ENCODE results near the gene SLC1A1. TPM values are rescaled to one million over a fixed set of nuclear protein-coding genes. Genes with fewer than 3 reads are reported as not detected.

The SLC1A1 gene
- total RNA-seq, 6 donors from 2014 or later, result 16.8 to 62.5 (median 40.6) TPM

- DNase-seq (no peak), ATAC-seq (ENCODE audit: low FRiP score in 2 of 2) (no peak)
- TF ChIP-seq EP300 (IDR thresholded peaks at IDR 0.05) (no peak), POLR2A (IDR thresholded peaks at IDR 0.05) (no peak), POLR2AphosphoS5 (IDR thresholded peaks at IDR 0.05) (no peak), CTCF (IDR thresholded peaks at IDR 0.05) (no peak)
- Histone ChIP-seq H3K9me3 (no peaks in the 10 kb centered on the region), H3K4me3 (no peak overlapping the region), H3K4me1 (no peaks in the 10 kb centered on the region), H3K27me3 (no peaks in the 10 kb centered on the region), H3K27ac (no peak overlapping the region), H3K36me3 (peaks cover 0 to 9% (median 3%) of the 10 kb centered on the region in 4 donors)
- 75 to 87% methylated on average over 4 of the region's 4 CpGs for WGBS, 2 donors
Measured at GRCh38 chr9:4573176-4573575, 82.9 kb downstream of the SLC1A1 start.

- Histone ChIP-seq H3K4me3 (no peak overlapping the region), H3K4me1 (no peaks in the 10 kb centered on the region), H3K27me3 (no peaks in the 10 kb centered on the region), H3K9me3 (no peaks in the 10 kb centered on the region), H3K27ac (no peak overlapping the region), H3K36me3 (peaks cover 0 to 9% (median 3%) of the 10 kb centered on the region in 4 donors)
- no peak for ATAC-seq (ENCODE audit: low FRiP score in 2 of 2)
- 90 to 93% methylated on average over 5 of the region's 5 CpGs for WGBS, 2 donors
- DNase-seq, result no peak
- no peak for TF ChIP-seq CTCF (IDR thresholded peaks at IDR 0.05)
- no peak for TF ChIP-seq EP300 (IDR thresholded peaks at IDR 0.05)
Measured at GRCh38 chr9:4573634-4574389, 83.5 kb downstream of the SLC1A1 start.

- WGBS, 2 donors, result 77 to 92% methylated on average over 5 to 7 of the region's 7 CpGs
- peaks cover 0 to 9% (median 3%) of the 10 kb centered on the region in 4 donors for H3K36me3 ChIP-seq
- no peak for DNase-seq
- TF ChIP-seq CTCF (IDR thresholded peaks at IDR 0.05) (no peak), POLR2A (IDR thresholded peaks at IDR 0.05) (no peak)
- no peaks in the 10 kb centered on the region for H3K27me3 ChIP-seq
- no peak for ATAC-seq (ENCODE audit: low FRiP score in 2 of 2)
- no peak overlapping the region for H3K27ac ChIP-seq
- no peak overlapping the region for H3K4me3 ChIP-seq
- H3K9me3 ChIP-seq, result no peaks in the 10 kb centered on the region
- no peaks in the 10 kb centered on the region for H3K4me1 ChIP-seq
Measured at GRCh38 chr9:4574657-4575243, 84.5 kb downstream of the SLC1A1 start.

DNA sequence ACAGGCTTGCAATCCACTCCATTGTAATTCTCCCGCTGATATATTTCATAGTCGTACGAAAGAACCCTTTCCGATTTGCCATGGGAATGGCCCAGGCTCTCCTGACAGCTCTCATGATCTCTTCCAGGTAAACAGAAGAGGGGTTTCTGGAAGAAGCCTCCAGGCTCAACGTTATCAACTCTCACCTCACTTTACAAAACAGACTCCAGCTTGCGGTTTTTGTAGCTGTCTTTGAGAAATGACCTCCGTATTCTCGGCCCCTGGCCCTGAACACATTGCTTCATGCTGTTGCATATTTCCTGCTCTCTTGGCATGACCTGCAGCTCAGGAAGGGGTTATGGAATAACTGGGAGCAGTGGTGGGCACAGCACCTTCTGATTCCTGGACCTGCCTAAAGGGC, 85.7 kb downstream of the SLC1A1 start:
- ATAC-seq (ENCODE audit: low FRiP score in 2 of 2) (no peak), DNase-seq (no peak)
- Histone ChIP-seq H3K4me1 (no peaks in the 10 kb centered on the region), H3K9me3 (no peaks in the 10 kb centered on the region), H3K4me3 (no peak overlapping the region), H3K27ac (no peak overlapping the region), H3K36me3 (peaks cover 0 to 9% (median 3%) of the 10 kb centered on the region in 4 donors), H3K27me3 (no peaks in the 10 kb centered on the region)
- WGBS, 2 donors, result 83 to 85% methylated on average over 8 of the region's 8 CpGs
- TF ChIP-seq POLR2AphosphoS5 (IDR thresholded peaks at IDR 0.05), result no peak
- no peak for TF ChIP-seq EP300 (IDR thresholded peaks at IDR 0.05)
- no peak for TF ChIP-seq CTCF (IDR thresholded peaks at IDR 0.05)
- TF ChIP-seq POLR2A (IDR thresholded peaks at IDR 0.05), result no peak

DNA sequence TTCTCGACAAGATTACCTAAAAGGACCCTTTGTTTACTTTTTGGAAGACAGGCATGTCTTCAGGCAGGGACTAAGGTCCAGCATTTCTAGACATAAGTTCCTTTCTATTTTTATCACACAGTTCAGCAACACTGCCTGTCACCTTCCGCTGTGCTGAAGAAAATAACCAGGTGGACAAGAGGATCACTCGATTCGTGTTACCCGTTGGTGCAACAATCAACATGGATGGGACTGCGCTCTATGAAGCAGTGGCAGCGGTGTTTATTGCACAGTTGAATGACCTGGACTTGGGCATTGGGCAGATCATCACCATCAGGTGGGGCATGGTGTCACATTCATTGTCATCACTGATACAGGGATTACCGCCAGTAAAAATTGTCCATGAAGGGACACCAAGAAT, 86.2 kb downstream of the SLC1A1 start:
- Histone ChIP-seq H3K27ac (no peak overlapping the region), H3K4me1 (no peaks in the 10 kb centered on the region), H3K36me3 (peaks cover 0 to 9% (median 3%) of the 10 kb centered on the region in 4 donors), H3K4me3 (no peak overlapping the region), H3K27me3 (no peaks in the 10 kb centered on the region), H3K9me3 (no peaks in the 10 kb centered on the region)
- TF ChIP-seq CTCF (IDR thresholded peaks at IDR 0.05) (no peak), POLR2AphosphoS5 (IDR thresholded peaks at IDR 0.05) (no peak), EP300 (IDR thresholded peaks at IDR 0.05) (no peak), POLR2A (IDR thresholded peaks at IDR 0.05) (no peak)
- DNase-seq, result no peak
- WGBS, 2 donors, result 95% methylated on average over 8 of the region's 8 CpGs
- ATAC-seq (ENCODE audit: low FRiP score in 2 of 2), result no peak

Data from upper lobe of left lung (tissue), 6 donors.